ENCODE data around the gene ZNF496. TPM values are rescaled to one million over a fixed set of nuclear protein-coding genes. Genes with fewer than 3 reads are reported as not detected.
A peak's percentile ranks its signal among the peaks of the same experiment; 100 is the strongest.
"Not testable (repeated sequence)": the region's sequence is repeated elsewhere in the genome, so short reads cannot be mapped to it uniquely, and the experiment has no call there.

Gene ZNF496
- total RNA-seq, 1 donor from 2014 or later = 17.2 TPM

- no peak for DNase-seq (ENCODE audit: low read depth in 2 of 2)
Observed at GRCh38 chr1:247359559-247359958, 27.9 kb upstream of the ZNF496 start.

DNA sequence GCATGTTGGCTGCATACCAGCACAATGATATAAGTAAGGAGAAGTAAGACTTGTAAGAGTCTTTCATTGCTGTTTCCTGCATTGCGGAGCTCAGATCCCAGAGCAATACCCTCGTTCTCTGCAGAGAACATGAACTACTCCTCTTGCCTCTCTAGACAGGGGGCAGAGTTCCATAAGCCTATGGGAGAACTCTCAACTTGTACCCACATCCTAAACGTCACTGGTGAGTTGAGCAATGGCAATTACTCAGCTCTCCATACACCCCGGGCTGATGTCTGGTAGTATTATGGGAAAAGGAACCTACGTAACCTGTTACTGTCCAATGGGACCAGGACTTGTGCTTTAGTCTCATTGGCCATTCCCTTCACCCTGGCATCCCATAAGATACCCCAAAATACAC is 27.3 kb upstream of the ZNF496 start:
- no peak for DNase-seq (ENCODE audit: low read depth in 2 of 2)

DNA sequence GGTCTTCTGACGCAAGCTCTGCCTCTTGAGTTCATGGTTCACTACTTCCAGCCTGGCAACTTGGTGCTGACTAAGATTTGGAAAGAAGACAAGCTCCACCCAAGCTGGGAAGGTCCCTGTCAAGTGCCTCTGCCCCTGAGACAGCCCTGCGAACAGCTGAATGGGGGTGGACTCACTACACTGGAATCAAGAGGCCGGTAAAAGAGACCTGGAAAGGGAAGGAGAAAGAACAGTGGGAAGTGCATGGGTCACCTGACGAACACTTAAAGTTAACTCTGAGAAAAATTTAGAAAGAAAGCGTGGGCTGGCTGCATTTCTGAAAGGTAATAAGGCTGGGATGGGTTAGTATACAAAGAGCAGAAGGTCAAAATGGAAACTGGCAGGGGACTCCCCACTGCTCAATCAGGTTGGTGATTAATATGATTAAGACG is 26.1 kb upstream of the ZNF496 start:
- no peak for DNase-seq (ENCODE audit: low read depth in 2 of 2)

DNA sequence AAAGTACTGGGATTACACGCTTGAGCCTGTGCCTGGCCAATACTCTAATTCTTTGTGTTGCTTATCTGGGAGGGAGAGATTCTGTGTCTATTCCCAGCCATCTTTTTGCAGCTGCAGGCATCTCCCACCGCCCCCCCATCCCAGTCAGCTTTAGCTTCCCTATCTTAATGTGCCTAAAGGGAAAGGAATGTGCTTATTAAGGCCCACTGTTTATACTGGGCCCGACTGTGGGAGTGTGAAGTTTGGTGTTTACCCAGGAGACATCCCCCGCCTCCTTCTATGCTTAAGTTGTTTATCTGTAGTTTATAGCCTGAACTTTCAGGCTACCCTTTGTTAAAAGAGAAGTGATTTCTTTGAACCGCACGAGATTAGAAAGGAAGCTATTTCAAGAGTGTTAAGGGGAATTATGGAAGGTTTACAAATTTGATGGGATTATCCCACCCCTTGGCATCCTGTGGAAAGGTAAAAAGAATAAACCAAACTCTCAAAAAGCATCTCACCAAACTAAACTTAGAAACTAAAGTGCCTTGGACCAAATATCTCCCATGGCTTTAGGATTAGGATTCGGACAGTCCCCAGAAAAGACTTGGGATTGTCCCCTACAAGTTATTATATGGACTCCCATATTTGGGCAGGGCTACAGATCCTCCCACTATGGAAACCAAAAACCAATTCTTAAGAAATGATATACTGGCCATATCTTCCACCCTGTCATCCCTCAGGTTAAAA is 25.5 kb upstream of the ZNF496 start:
- DNase-seq (ENCODE audit: low read depth in 2 of 2) = no peak

GRCh38 chr1:247355160-247355559 is 23.5 kb upstream of the ZNF496 start:
- not testable (repeated sequence) for DNase-seq (ENCODE audit: low read depth in 2 of 2)

GRCh38 chr1:247352175-247352574 is 20.5 kb upstream of the ZNF496 start:
- DNase-seq (ENCODE audit: low read depth in 2 of 2) = no peak

- no peak for DNase-seq (ENCODE audit: low read depth in 2 of 2)
Observed at GRCh38 chr1:247350587-247350986, 18.9 kb upstream of the ZNF496 start.

- DNase-seq (ENCODE audit: low read depth in 2 of 2) = no peak
Observed at GRCh38 chr1:247347477-247348222, 16.0 kb upstream of the ZNF496 start.

DNA sequence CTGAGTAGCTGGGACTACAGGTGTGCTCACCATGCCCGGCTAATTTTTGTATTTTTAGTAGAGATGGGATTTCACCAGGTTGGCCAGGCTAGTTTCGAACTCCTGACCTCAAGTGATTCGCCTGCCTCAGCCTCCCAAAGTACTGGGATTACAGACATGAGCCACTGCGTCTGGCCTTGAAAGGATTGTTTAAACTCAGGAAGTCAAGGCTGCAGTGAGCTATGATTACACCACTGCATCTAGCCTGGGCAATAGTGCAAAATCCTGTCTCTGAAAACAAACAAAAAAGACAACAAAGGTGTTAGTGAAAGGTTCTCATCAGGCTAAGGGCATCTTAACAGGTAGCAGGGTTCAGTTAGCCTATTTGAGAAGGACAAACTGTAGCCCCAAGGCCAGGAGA is 14.2 kb upstream of the ZNF496 start:
- DNase-seq (ENCODE audit: low read depth in 2 of 2) = no peak

DNA sequence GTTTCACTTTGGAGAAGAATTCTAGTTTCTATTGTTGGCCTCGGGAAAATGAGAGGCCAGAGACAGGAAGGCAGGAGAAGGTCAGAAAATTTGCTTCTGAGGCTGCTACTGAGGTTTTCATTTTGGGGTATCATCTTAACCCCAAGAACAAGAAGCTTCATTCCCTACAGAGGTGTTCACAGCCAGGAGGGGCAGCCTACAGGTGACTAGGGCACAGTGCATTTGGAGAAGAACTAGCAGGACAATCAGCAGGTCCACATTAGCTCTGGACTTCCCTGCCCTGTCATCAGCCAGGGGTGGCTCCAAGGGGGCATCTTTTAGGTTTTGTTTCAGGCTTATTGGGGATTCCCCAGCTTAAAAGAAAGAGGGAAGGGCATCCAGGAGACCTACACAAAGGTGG is 12.1 kb upstream of the ZNF496 start:
- no peak for DNase-seq (ENCODE audit: low read depth in 2 of 2)

GRCh38 chr1:247338723-247339275 is 7.1 kb upstream of the ZNF496 start:
- DNase-seq (ENCODE audit: low read depth in 2 of 2) = no peak

DNA sequence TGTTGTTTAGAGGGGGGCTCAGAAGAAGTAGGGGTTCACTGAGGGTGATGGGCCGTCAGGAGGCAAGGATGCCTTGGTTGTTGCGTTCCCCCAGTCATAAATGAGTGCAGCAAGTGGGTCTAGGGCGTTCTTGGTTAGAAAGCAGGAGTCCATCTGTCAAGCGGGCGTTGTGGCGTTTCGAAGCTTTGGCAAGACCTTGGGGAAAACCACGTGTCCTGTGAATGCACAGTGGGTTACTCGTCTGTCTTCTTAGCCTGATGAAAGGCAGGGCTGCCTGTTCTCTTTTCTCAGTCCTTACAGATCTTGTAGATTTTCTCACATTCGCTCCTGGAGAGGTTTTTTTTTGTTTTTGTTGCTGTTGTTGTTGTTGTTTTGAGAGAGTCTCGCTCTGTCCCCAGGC is 6.3 kb upstream of the ZNF496 start:
- DNase-seq (ENCODE audit: low read depth in 2 of 2) = no peak

- DNase-seq (ENCODE audit: low read depth in 2 of 2) = no peak
Observed at GRCh38 chr1:247337250-247337746, 5.6 kb upstream of the ZNF496 start.

DNA sequence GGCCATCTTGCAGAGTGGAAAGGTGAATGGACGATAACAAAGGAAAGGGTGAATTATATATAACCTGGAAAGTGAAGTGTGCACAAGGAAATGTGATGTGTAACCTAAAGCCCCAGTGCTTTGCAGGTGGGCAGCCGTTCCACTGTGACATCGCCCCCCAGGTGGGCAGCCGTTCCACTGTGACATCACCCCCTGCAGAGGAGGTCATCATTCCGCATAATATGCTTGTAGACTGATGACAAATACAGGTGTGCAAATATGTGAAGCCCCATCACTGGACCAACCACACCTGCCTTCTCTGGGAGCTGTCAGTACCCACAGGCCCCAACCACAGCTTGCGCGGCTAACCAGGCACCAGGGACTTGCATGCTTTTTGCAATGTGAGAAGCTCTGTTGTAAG is 4.7 kb upstream of the ZNF496 start:
- no peak for DNase-seq (ENCODE audit: low read depth in 2 of 2)

- no peak for DNase-seq (ENCODE audit: low read depth in 2 of 2)
Observed at GRCh38 chr1:247335882-247336281, 4.2 kb upstream of the ZNF496 start.

DNA sequence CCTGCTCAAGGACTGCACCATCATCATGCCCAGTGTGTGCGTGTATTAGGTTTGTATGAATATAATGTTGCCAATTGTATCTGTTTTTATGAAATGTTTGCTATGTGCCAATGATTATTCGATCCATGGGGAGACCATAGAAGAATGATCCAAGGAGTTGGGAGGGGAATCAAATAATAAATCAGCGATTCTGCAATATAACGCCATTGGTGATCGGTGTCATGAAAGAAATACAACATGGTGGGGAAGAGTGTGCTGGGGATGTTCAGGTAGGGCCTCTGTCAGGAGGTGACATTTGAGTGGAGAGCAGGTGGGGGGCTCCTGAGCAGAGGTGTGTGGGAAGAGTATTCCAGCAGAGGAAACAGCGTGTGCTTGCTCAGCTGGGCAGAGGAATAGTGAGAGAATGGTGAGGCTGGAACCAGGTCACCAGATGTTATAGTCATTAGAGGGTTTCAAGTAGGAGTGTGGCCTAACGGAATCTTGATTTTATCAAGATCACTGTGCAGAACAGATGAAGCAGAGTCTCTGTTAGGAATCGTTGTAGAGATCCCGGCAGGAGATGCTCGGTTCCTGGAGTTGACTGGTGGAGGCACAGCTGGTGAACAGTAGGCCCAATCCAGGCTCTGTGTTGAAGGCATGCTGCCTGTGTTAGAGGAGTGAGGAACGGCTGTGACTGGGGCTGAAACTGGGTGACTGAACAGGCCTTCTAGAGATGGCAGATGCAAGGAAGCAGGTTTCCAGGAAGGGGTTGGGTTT is 2.9 kb upstream of the ZNF496 start:
- no peak for DNase-seq (ENCODE audit: low read depth in 2 of 2)

- DNase-seq (ENCODE audit: low read depth in 2 of 2) = no peak
Observed at GRCh38 chr1:247332623-247333361, 1.1 kb upstream of the ZNF496 start.

GRCh38 chr1:247332215-247332622 is 552 bp upstream of the ZNF496 start:
- peak in 1 of 2 donors; percentile 56 for DNase-seq (ENCODE audit: low read depth in 2 of 2)

GRCh38 chr1:247331172-247331524 is 519 bp downstream of the ZNF496 start:
- peak in 1 of 2 donors; percentile 79 for DNase-seq (ENCODE audit: low read depth in 2 of 2)

DNA sequence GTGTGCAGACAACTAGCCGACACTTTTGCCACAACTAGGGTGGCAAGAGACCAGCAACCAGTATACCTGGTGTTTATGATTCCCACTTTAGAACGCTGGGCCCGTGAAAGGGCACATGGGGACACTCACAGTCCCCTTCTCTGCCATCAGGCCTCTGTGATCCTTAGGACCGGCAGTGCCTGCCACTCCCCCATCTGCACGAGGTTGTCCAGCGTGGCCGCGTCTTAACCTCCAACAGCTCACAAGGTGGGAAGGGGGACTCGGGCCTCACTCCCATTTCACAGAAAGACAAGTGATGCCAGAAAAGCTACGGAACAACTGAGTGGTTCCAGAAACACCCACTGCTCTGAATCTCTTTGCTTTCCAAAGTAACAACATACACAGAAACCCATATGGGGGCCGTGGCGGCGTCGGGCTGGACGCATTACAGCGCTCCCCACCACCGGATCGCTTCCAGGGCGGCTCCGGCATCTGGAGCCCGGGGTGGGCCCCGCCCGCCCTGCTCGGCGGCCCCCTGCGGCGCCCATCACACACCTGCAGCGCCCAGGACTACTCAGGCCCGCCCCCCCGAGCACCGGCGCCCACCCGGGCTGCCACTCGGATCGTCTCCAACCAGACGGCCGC is 1.0 kb downstream of the ZNF496 start:
- DNase-seq (ENCODE audit: low read depth in 2 of 2) = no peak

All from dermis microvascular lymphatic vessel endothelial cell (primary cell).